Measurements from ENCODE around the gene VEGFD.

VEGFD gene, protein sequence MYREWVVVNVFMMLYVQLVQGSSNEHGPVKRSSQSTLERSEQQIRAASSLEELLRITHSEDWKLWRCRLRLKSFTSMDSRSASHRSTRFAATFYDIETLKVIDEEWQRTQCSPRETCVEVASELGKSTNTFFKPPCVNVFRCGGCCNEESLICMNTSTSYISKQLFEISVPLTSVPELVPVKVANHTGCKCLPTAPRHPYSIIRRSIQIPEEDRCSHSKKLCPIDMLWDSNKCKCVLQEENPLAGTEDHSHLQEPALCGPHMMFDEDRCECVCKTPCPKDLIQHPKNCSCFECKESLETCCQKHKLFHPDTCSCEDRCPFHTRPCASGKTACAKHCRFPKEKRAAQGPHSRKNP

GRCh38 chrX:15384304-15384703 is at the start of gene VEGFD:
Gene VEGFD, minus strand, starts transcription at chrX:15384413. Its CDS starts 467 bp downstream, at chrX:15383946.
- DNase-seq (ENCODE audit: low spot score), result peak; percentile 16

DNA sequence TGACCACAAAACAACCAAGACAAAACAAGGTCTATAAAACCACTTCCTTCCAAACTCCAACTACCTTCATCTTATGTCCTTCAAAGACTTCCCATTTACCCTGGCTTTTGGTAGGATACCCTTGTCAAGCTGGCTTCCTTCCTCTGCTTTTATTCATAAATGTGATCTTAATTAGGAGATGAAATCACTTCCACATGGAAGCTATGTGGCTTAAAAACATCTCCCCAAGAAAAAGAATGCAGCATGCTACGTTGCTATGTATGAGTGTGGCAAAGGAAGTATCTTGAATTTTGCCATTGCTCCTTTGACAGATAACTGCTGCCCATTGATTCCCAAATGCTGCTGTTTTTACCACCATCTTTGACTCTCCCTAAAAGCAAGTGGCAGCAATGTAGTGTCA is 46.4 kb upstream of the VEGFD start:
- no peak for DNase-seq (ENCODE audit: low spot score)

- no peak for DNase-seq (ENCODE audit: low spot score)
Measured at GRCh38 chrX:15430076-15430475, 45.9 kb upstream of the VEGFD start.

- no peak for DNase-seq (ENCODE audit: low spot score)
Measured at GRCh38 chrX:15425024-15425423, 40.8 kb upstream of the VEGFD start.

GRCh38 chrX:15418707-15419181 is 34.5 kb upstream of the VEGFD start:
- DNase-seq (ENCODE audit: low spot score), result no peak

- DNase-seq (ENCODE audit: low spot score), result no peak
Measured at GRCh38 chrX:15418041-15418706, 34.0 kb upstream of the VEGFD start.

GRCh38 chrX:15416133-15416993 is 32.1 kb upstream of the VEGFD start:
- DNase-seq (ENCODE audit: low spot score), result no peak

DNA sequence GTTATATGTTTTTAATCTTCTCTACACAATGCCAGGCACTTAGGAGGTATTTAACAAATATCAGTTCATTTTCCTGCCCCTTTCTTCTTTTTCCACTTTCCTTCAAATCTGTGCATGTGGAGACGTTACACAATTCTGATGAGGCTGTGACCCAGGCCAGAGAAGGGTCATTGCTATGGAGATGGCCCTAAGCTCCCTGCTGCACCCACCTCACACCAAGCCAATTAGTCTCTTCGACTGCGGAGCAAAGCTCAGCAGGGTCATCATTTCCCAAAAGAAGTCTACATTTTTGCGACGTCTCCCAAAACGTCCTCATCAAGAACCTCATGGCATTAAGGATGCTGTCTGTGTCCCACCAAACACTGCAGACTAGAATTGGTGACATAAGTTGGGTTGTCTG is 28.9 kb upstream of the VEGFD start:
- DNase-seq (ENCODE audit: low spot score), result no peak

GRCh38 chrX:15410947-15411346 is 26.7 kb upstream of the VEGFD start:
- no peak for DNase-seq (ENCODE audit: low spot score)

DNA sequence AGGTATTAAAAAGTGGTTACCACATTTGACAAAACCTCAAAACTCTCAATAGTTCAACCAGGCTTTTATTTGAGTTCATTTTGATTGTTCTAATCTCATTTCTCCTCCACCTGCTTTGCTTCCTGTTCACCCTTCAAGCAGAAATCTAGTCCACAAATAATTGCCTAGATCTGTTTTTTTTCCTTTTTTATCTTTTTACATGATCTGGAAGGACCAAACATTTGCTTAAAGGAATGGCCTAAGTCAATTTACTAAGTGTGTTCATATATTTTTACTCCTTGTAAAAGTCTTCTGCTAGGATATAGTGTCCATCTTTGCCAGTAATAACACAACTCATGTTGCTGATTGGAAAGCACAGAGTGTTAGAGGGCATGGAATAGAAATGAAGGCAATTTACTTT is 26.2 kb upstream of the VEGFD start:
- DNase-seq (ENCODE audit: low spot score), result no peak

- no peak for DNase-seq (ENCODE audit: low spot score)
Measured at GRCh38 chrX:15405846-15406245, 21.6 kb upstream of the VEGFD start.

GRCh38 chrX:15404401-15405096 is 20.3 kb upstream of the VEGFD start:
- no peak for DNase-seq (ENCODE audit: low spot score)

DNA sequence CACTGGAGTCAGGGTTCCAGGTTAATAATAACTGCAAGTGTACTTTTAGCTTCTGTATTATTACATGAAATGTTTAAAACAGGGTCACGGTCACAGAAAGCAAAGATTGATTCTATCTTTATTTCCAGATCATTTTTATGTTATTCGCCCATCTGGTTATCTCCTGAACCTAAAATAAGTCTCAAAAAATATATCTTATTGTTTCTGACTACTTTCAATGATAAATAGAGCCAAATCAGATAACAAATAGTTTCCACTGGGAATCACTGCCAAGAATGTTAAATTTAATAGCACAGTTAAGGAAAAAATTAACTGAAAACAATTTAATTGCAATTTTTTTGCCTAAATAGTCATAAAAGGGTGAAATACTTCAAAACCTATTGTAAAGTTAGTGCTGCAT is 17.2 kb upstream of the VEGFD start:
- DNase-seq (ENCODE audit: low spot score), result no peak

GRCh38 chrX:15399962-15400391 is 15.8 kb upstream of the VEGFD start:
- no peak for DNase-seq (ENCODE audit: low spot score)

GRCh38 chrX:15398874-15399273 is 14.7 kb upstream of the VEGFD start:
- no peak for DNase-seq (ENCODE audit: low spot score)

- no peak for DNase-seq (ENCODE audit: low spot score)
Measured at GRCh38 chrX:15395789-15396188, 11.6 kb upstream of the VEGFD start.

GRCh38 chrX:15391850-15392249 is 7.6 kb upstream of the VEGFD start:
- no peak for DNase-seq (ENCODE audit: low spot score)

DNA sequence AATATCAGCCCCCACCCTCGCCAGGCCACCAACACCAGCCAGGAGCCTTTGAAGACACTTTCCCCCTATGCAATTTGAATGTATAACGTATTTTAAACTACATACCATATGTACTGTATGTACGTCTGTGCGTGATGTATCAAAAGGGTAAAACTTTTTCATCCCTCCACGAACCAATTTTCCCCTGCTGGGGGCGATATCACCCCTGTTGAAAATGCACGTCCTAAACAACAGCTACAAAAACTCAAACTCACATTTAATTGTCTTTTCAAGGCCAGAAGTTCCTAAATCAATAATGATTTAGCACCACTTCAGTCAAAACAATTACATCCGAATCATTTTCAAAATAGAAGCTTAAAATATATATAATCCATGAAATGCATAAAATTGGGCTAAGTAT is 1.4 kb downstream of the VEGFD start:
- DNase-seq (ENCODE audit: low spot score), result no peak

GRCh38 chrX:15376956-15377355 is 7.3 kb downstream of the VEGFD start:
- no peak for DNase-seq (ENCODE audit: low spot score)

DNA sequence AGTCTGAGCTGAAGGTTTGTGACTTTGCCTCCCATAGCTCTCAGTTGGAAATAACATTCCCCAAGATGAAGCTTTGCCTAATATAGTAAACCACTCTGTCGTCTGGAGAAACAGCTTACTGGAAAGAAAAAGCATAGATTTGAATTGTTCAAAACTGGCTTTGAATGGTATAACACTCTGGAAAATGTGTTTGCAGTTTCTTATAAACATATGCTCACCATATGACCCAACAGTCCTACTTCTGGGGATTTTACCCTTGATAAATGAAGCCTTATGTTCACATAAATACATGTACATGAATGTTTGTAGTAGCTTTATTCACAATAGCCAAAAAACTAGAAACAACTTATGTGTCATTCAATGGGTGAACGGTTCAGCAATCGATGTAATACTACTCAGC is 10.2 kb downstream of the VEGFD start:
- no peak for DNase-seq (ENCODE audit: low spot score)

GRCh38 chrX:15366506-15367352 is 17.5 kb downstream of the VEGFD start:
- no peak for DNase-seq (ENCODE audit: low spot score)
